Mononuclear cell (primary cell): ENCODE data around the gene SLC39A8. TPM values are rescaled to one million over a fixed set of nuclear protein-coding genes. Genes with fewer than 3 reads are reported as not detected.
"Not testable (repeated sequence)": the region's sequence is repeated elsewhere in the genome, so short reads cannot be mapped to it uniquely, and the experiment has no call there.

Experiments
- H3K27me3 ChIP-seq: 2 replicates; pipeline ENCODE4 v1.6.0; 2011; ENCODE audit warnings: low read length, control low read depth; ENCODE audit not compliant: insufficient read depth
- H3K4me1 ChIP-seq: 2 replicates; pipeline ENCODE4 v1.5.1; 2011; ENCODE audit warnings: mild to moderate bottlenecking, low read length, control low read depth; ENCODE audit not compliant: insufficient read depth
- H3K4me3 ChIP-seq: 2 replicates; pipeline ENCODE4 v1.5.1; 2011; ENCODE audit warnings: mild to moderate bottlenecking, low read length, moderate library complexity
- H3K9me3 ChIP-seq: 2 replicates; pipeline ENCODE4 v1.5.1; 2011; ENCODE audit warnings: low read depth, mild to moderate bottlenecking, control low read depth, low read length
- total RNA-seq: library from RNA; depleted of rRNA; stranded (reverse); fragments of >200 nt; gene quantifications from one replicate; pipeline ENCODE4 v1.2.3, GENCODE V29; 2012

SLC39A8 gene
- total RNA-seq, 1 donor, result 26.3 TPM

- no peaks in the 10 kb centered on the region for H3K9me3 ChIP-seq
- no peaks in the 10 kb centered on the region for H3K27me3 ChIP-seq
- H3K4me1 ChIP-seq, result peaks cover 11% of the 10 kb centered on the region
- H3K4me3 ChIP-seq, result no peak overlapping the region
Observed at GRCh38 chr4:102298716-102299115, 46.6 kb downstream of the SLC39A8 start.

GRCh38 chr4:102295153-102295862 lies 50.0 kb downstream of the SLC39A8 start:
- Histone ChIP-seq H3K4me1 (peaks cover 11% of the 10 kb centered on the region), H3K9me3 (no peaks in the 10 kb centered on the region), H3K27me3 (no peaks in the 10 kb centered on the region)

GRCh38 chr4:102288497-102288896 lies 56.8 kb downstream of the SLC39A8 start:
- Histone ChIP-seq H3K9me3 (no peaks in the 10 kb centered on the region), H3K4me3 (no peak overlapping the region), H3K27me3 (no peaks in the 10 kb centered on the region), H3K4me1 (no peaks in the 10 kb centered on the region)

More at GRCh38 chr4:102295153-102295862, 50.0 kb downstream of the SLC39A8 start:
- H3K4me3 ChIP-seq, result no peak overlapping the region

GRCh38 chr4:102285831-102286230 lies 59.5 kb downstream of the SLC39A8 start:
- H3K27me3 ChIP-seq, result no peaks in the 10 kb centered on the region
- no peak overlapping the region for H3K4me3 ChIP-seq
- H3K9me3 ChIP-seq, result no peaks in the 10 kb centered on the region
- no peaks in the 10 kb centered on the region for H3K4me1 ChIP-seq

GRCh38 chr4:102281171-102281839 lies 64.0 kb downstream of the SLC39A8 start:
- no peaks in the 10 kb centered on the region for H3K27me3 ChIP-seq

GRCh38 chr4:102273317-102273716 lies 72.0 kb downstream of the SLC39A8 start:
- not testable (repeated sequence) for H3K4me3 ChIP-seq, H3K4me1 ChIP-seq, H3K9me3 ChIP-seq, H3K27me3 ChIP-seq

More at GRCh38 chr4:102281171-102281839, 64.0 kb downstream of the SLC39A8 start:
- Histone ChIP-seq H3K4me3 (no peak overlapping the region), H3K9me3 (no peaks in the 10 kb centered on the region), H3K4me1 (no peaks in the 10 kb centered on the region)

GRCh38 chr4:102272318-102272717 lies 73.0 kb downstream of the SLC39A8 start:
- no peak overlapping the region for H3K4me3 ChIP-seq
- no peaks in the 10 kb centered on the region for H3K9me3 ChIP-seq
- H3K4me1 ChIP-seq, result no peaks in the 10 kb centered on the region
- H3K27me3 ChIP-seq, result no peaks in the 10 kb centered on the region

- Histone ChIP-seq H3K4me1 (no peaks in the 10 kb centered on the region), H3K27me3 (no peaks in the 10 kb centered on the region), H3K9me3 (no peaks in the 10 kb centered on the region), H3K4me3 (no peak overlapping the region)
Observed at GRCh38 chr4:102268355-102268754, 76.9 kb downstream of the SLC39A8 start.

- Histone ChIP-seq H3K27me3 (no peaks in the 10 kb centered on the region), H3K4me1 (no peaks in the 10 kb centered on the region), H3K4me3 (no peak overlapping the region), H3K9me3 (no peaks in the 10 kb centered on the region)
Observed at GRCh38 chr4:102263024-102263787, 82.1 kb downstream of the SLC39A8 start.

GRCh38 chr4:102259702-102260101 lies 85.6 kb downstream of the SLC39A8 start:
- Histone ChIP-seq H3K4me1 (no peaks in the 10 kb centered on the region), H3K4me3 (no peak overlapping the region), H3K9me3 (no peaks in the 10 kb centered on the region), H3K27me3 (no peaks in the 10 kb centered on the region)

- Histone ChIP-seq H3K4me3 (no peak overlapping the region), H3K9me3 (no peaks in the 10 kb centered on the region), H3K27me3 (no peaks in the 10 kb centered on the region), H3K4me1 (no peaks in the 10 kb centered on the region)
Observed at GRCh38 chr4:102259081-102259480, 86.2 kb downstream of the SLC39A8 start.

GRCh38 chr4:102256321-102256720 lies 89.0 kb downstream of the SLC39A8 start:
- no peak overlapping the region for H3K4me3 ChIP-seq
- H3K27me3 ChIP-seq, result no peaks in the 10 kb centered on the region
- no peaks in the 10 kb centered on the region for H3K4me1 ChIP-seq
- no peaks in the 10 kb centered on the region for H3K9me3 ChIP-seq

GRCh38 chr4:102253860-102254259 lies 91.4 kb downstream of the SLC39A8 start:
- H3K4me1 ChIP-seq, result no peaks in the 10 kb centered on the region
- no peaks in the 10 kb centered on the region for H3K9me3 ChIP-seq
- H3K4me3 ChIP-seq, result no peak overlapping the region
- no peaks in the 10 kb centered on the region for H3K27me3 ChIP-seq

- no peaks in the 10 kb centered on the region for H3K27me3 ChIP-seq
- H3K4me1 ChIP-seq, result no peaks in the 10 kb centered on the region
- no peak overlapping the region for H3K4me3 ChIP-seq
- H3K9me3 ChIP-seq, result no peaks in the 10 kb centered on the region
Observed at GRCh38 chr4:102252171-102252570, 93.1 kb downstream of the SLC39A8 start.

- Histone ChIP-seq H3K27me3 (no peaks in the 10 kb centered on the region), H3K4me1 (no peaks in the 10 kb centered on the region), H3K9me3 (no peaks in the 10 kb centered on the region), H3K4me3 (no peak overlapping the region)
Observed at GRCh38 chr4:102250341-102250740, 94.9 kb downstream of the SLC39A8 start.
